HG02588 (cell line): ENCODE measurements around the gene XG.
"Not testable (repeated sequence)": the region's sequence is repeated elsewhere in the genome, so short reads cannot be mapped to it uniquely, and the experiment has no call there.

Experiments
- ATAC-seq: cut with Tn5 transposase; IDR thresholded peaks from one replicate; pipeline ENCODE4 v1.9.1; 2021; ENCODE audit warnings: mild to moderate bottlenecking, moderate library complexity; ENCODE audit not compliant: unreplicated experiment

The XG gene

DNA sequence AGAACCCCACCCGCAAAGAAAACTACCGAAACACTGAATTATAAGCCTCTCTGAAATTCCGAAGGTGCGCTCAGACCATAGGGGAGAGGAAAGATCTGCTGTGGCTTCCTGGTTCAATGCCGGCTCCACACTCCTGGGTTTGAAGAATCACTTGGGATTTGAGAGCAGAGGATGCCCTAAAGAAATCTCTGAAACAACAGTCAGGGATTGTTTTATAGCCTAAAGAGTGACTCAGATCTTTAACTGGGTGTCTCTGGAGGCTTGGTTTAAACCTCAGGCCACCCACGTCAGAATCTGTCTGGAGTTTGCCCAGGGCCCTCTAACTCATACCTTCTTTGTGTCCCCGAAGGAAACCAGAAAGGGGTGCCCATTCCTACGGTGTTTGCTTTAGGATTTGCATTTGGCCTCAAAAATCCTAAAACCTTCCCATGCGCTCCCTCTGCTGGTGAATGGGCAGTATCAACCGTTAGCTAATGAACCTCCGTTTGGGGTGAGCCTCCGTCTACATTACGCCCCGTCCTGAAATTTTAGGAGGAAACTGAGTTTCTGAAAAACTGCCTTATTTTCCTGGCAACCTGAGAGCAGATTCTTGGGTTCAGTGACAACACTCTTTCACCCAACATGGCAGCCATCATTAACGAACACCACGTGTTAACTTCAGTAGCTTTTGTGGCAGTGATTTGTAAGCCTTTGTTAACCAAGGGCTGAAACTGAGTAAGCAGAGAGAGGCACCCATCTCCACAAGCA is 60.5 kb downstream of the XG start:
- ATAC-seq = not testable (repeated sequence)

DNA sequence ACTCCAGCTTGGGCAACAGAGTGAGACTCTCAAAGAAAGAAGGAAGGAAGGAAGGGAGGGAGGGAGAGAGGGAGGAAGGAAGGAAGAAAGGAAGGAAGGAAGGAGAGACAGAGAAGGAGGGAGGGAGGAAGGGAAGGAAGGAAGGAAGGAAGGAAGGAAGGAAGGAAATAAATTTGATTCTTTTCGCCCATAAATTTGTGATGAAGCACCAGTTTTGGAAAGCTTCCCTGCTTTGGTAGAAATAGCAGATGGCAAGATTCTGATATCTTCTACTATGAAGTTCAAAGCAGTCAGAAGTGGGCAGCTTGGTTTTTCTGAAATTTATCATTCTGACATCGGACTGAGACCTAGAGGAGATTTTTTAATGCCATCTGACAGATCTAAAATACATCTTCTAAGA is 65.2 kb downstream of the XG start:
- ATAC-seq = no peak

DNA sequence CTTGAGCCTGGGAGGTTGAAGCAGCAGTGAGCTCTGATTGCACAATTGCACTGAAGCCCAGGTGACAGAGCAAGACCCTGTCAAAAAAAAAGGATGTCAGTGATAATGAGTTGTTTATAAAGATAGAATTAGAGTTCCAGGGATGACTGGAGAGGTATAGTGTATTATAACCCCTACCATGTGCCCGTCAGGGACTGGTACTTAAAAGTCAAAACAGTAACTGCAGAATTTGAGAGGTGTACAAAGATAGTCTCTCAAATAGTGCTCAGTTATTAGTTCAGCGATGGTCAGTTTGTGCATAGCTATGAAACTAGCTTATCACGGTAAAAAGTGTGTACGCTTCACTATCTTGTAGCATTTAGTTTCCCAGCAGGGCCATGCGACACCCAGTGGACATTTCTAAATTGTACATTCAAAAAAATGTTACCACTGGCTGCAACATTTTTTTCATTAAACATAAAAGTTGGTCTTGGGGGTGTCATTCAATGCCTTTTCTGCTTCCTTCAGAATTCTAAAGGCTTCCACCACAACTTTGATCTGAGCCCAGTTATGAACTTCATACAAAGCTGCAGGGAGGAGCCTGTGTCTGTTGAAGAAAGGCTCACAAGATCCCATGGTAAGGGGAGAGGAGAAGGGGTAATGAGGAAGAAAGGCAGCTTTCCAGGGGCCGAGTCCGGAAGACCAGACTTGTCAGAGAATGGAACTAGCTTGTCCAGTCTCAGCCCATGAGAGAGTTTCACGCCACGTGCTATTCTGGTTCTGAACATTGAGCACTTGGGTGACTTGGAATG is 67.7 kb downstream of the XG start:
- ATAC-seq = no peak

DNA sequence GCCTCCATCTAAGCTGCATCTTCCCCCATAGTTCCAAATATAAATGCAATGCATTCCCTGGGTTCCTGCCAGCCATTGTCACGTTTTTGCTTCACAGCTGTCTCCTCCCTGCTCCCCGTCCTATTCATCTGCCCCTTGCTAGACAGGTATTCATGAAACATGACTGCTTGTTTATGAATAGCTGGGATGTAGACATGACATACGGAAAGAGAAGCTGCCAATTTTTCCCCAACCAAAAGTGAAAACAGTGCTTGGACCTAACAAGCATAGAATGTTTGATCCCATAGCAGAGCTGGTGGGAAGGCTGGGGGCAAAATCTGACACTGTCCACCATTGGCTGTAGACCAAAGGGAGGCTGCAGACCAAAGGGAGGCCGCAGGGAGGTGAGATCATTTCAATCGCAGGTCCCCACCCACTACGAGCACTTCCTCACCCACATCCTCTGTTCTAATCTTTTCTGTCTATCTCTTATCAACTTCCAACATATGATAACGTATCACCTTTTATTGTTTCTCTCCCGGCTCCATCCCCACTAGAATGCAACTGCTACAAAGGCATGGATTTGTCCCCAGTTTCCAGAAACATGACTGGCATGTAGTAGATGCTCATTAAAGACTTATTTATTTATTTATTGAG is 68.4 kb downstream of the XG start:
- ATAC-seq = no peak

DNA sequence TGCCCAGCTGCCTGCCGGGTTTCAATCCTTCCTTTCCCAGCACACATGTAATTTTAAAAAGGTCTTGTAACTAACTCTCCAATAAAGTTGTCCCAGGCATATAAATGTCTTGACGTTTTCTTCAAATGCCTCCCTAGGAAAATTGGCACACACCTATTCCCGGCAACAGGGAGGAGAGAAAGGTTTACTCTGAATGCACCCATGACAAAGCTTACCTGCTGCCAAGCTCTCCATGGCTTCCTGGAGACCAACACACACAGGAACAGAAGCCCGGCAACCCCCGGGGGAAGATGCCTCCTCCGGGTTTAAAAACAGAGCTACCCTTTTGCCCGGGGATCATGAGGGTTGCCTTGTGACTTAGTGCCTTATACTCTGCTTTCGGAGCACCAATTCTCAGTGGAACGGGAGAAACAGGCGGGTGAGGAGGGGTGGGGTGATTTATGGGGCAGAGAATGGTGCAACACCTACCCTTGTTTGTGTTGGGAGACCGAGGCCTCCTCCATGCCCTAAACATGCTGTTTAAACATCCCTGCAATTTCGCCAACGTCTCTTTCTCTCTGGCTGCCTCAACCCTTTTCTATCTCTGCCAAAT is 72.1 kb downstream of the XG start:
- no peak for ATAC-seq

DNA sequence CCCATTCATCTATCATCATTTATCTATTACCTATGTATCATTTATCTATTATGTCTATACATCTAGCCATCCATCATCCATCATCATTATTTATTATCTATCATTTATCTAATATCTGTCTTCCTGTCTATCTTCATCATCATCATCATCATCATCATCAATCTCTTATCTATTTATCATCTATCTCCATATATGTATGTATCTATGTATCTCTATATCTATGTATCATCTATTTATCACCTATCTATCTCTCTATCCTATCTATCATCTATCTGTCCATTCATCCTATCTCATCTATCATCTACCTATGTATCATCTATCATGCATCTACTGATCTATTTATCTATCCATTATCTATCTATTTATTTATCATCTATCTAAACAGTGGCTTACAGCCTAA is 73.0 kb downstream of the XG start:
- ATAC-seq = no peak

DNA sequence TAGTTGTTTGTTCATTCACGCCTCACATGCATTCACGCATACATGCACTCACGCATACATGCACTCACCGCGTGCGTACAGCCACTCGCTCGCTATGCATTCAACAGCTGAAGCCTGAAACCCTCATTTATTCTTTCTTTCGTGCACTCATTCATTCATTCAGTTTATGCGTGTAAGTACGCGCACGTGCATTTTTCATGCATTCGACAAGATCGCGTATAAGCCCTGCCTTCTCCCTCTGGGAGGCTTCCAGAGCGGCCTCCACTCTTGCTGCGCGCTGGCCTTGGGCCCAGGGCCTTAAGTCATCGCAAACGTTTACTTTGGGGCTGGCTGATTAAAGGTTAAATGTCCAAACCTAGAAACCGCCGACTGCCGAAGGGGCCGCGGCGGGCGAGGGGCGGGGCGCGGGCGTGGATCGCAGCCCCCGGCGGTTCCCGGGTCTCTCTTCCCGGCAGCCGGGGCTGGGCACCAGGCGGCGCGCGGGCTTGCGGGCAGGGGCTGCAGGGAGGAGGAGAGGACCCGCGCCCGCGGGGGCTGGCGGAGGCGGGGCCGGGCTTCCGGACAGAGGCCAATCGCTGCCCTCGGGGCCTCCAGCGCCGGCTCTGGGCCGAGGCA is 76.6 kb downstream of the XG start, which contains the start of gene GYG2:
GYG2 (plus strand) TSS at position 587 of the 615 bp plus-strand sequence. CDS start 1,259 bp downstream, outside the sequence.
- ATAC-seq = no peak

DNA sequence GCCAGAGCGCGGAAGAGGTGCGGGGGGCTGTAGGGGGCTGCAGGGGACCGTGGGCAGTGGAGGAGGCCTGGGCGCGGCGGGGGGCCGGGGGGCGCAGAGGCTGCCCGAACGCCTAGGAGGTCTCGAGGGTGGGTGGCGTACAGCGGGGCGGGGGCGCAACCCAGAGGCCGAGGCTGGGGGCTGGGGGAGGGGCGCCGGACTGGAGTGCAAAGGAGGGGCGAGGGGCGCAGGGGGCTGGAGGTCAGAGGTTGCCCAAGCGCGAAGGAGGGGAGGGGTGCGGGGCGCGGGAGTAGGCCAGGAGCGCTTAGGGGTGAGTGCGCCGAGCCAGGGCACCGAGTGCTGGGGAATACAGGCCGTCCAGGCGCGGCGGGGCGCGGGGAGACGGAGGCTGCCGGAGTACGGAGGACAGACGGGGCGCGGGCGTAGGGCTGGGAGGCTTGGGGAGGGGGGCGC is 77.1 kb downstream of the XG start:
- ATAC-seq = no peak

DNA sequence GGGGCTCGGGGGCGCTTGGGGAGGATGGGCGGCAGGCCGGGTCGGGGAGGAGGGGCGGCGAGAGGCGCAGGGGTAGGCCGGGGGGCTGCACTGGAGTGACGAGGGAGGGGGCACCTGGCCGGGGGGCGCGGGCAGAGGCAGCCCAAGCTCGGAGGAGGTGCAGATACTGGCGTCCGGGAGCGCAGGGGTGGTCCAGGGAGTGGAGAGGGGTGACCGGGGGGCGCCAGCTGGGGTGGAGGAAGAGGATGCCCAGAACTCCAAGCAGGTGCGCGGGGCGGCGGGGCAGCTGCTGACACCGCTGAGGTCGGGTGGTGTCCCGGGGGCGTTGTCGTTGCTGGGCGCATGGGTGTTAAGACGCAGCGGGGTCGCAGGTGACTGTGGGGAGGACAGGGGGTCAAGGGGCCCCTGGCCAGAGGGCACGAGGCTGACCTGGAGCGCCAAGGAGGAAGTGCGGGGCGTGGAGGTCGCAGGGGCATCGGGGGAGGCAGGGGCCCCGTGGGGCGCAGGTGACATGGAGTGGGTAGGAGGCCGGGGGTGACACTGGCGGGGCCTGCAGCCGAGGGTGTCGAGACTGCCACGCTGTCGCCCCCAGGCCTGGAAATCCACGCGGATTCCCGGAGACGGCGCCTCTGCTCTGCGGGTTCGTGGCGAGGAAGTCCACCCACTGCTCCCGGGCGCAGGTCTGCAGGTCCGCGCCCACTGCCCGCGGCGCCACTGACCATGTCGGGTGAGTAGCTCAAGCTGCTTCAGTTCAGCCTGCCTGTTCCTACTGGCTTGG is 77.8 kb downstream of the XG start:
- no peak for ATAC-seq

DNA sequence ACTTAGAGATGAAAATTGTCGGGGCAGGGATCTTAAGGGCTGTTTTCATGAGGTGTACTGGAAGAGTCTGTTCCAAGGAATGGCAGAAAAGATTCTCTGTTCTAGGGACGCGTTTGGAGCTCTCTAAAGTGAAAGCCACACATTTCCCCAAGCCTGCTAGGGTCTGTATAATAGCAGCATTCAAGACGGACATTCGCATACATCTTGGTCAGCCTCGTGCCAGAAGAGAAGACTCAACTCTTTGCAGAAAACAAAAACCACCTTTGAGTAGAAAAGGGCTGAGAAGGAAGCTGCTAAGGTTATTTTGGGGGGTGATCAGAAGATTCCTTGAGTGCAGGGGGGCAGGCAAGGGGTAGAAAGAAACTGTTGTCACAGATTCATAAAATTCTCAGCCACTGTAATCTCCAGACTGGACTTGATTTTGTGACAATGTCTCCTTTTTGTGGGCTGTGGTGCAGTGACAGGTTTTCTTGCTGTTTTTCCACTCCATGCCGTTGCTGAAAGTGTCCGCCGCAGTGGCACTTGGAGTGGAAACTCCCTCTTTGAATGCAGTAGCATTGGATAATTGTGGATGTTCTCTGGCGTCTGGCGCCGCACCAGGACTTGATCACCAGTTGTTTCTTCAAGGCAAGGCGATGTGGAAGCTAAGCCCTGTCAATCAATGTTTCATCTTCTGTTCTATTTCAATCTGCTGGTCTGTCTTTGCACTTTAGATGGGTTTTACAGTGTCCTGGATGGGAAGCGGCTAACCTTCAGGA is 79.8 kb downstream of the XG start:
- no peak for ATAC-seq

DNA sequence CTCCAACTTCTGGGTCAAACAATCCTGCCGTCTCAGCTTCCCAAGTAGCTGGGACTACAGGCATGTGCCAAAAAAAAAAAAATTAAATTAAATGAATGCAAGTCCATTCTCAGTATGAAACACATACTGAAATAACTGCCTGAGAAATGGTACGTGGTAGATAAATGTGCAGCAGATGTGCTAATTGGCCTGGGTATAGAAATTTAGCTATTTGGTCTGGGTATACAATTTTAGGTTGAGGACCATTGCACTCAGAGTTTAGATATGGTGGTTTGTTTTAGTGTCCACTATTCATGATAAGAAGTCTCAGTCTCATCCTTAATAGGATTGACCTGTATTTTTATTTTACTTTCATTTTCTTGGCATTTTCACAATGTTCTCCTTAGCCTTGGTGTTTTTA is 86.1 kb downstream of the XG start:
- no peak for ATAC-seq

DNA sequence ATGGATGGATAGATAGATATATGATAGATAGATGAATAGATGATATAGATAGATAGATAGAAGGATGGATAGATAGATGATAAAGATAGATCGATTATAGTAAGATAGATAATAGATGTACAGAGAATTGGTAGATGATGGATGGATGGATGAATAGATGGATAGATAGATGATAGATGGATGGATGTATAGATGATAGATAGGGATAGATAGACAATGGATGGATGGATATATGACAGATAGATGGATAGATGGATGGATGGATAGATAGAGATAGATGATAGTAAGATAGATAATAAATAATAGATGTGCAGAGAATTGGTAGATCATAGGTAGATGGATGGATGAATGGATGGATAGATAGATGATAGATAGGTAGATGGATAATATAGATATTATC is 89.1 kb downstream of the XG start:
- ATAC-seq = no peak

DNA sequence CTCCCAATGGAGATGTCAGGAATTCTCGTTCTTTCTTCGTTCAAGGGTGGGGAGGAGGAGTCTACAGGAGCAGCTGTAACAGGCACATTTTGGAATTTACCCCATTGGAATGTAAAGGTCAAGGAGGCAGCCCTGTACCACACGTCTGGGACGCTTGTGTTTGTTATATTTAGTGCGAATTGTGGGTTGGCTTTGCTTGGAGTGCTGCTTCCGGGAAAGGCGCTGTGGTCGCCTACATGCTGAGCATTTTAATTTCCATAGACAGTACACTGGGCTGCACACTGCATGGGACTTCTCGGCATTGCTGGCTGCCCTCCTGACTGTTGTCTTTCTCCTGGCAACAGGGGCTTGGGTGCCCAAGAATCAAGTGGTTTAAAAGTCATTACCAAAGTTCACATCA is 89.7 kb downstream of the XG start:
- ATAC-seq = no peak

DNA sequence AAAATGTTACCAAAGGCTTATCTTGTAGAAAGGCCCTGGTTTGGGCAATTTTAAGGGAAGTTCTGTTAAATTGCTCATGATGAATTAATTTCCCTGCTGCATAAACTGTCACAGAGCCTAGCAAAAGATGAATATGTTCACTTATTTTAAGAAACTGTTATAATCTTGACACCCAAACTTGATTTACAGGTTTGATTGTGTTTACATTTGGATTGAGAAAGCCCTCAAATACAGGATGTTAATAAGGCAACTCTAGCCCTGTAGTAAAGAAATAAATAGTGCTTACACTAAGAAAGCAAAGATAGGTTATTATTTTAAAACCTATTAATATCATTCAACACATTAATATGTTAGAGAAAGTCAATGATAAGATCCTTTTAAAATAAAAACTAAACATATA is 95.2 kb downstream of the XG start:
- ATAC-seq = no peak

DNA sequence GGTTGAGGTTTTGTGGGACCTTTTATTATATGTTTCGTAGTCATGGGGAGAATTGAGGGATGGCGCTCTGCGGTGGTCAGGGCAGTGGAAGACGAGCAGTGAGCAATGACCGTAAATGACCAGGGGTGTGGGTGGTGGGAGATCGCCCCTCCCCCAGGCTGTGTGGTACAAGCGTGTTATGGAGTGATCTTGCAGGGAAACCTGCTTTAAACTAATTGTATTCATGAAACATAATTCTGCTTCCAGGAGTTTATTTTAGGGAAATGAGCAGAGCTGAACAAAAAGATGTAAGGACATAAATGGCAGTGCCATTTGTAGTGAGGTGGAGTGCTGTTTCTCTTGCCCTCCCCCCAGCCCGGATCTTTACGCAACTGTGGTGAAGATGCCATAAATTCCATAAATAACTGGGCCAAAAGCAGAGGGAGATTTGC is 97.0 kb downstream of the XG start:
- ATAC-seq = no peak

DNA sequence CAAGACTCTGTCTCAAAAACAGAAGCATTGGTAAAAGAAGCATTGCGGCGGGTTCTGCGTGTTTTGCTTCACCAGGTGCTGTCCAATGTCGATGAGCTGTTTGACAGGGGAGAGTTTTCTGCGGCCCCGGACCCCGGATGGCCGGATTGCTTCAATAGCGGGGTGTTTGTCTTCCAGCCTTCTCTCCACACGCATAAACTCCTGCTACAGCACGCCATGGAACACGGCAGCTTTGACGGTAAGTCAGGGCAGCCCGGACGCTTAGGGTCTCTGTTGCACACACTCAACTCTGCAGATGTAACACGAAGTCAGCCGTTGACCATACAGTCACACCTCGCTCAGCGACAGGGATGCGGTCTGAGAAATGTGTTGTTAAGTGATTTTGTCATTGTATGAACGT is 103.1 kb downstream of the XG start:
- no peak for ATAC-seq

DNA sequence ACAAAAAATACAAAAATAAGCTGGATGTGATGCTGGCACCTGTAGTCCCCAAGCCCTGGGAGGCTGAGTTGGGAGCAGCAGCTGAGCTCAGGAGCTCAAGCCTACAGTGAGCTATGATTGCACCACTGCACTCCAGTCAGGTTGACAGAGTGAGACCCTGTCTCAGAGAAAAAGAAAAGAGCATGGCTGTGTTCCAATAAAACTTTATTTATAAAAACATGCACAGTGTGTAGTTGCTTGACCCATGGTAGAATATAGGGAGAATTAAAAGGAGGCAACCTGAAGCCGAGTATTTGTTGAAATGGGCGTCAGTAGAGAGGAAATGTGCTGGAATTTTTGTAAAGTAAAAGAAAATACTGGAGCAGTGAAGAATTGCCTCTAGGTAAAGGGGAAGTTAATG is 103.9 kb downstream of the XG start:
- ATAC-seq = no peak

DNA sequence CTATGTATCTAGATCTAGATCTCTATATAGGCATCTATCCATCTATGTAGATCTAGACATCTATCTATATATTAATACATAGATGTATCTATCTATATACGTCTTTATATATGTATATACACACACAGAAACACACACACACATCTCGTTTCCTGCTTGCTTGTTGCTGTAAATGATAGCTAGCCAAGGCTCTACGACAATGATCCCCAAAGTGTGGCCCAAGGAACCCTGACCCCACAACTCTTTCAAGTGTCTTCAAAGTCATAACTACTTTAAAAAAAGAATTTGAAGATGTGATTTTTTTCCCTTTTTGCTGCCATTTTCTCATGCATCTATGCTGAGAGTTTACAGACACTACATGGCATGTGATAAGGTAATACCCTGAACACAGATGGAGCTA is 105.7 kb downstream of the XG start:
- ATAC-seq = no peak

DNA sequence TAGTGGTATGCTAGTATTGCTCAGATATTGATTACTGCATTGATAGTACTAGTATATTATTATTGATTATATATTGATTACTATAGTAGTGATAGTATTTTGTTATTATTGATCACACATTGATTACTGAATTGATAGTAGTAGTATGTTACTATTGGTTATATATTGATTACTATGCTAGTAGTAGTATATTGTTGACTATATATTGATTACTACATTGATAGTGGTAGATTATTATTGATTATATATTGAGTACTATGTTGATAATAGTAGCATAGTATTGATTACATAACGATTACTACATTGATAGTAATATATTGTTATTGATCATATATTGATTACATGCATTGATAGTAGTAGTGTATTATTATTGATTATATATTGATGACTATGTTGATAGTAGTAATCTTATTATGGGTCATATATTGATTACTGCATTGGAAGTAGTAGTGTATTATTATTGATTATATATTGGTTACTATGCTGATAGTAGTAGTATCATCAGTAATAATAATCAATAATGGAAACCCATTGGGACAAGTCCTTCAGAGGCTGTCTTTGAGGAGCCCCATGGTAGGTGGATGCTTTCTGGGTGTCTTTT is 107.5 kb downstream of the XG start:
- ATAC-seq = no peak
